Neural cell (in vitro differentiated cells): ENCODE results near the gene RARG. TPM values are rescaled to one million over a fixed set of nuclear protein-coding genes. Genes with fewer than 3 reads are reported as not detected.

ENCODE experiments used
- H2AFZ ChIP-seq: fragments of 200-600, 300-800 bp; sonication (generic), shearing (Covaris generic); 2 replicates; pipeline ENCODE4 v1.6.0; 2014; ENCODE audit warnings: low read depth, mild to moderate bottlenecking, antibody characterized with exemption, low read length, moderate library complexity
- H3F3A ChIP-seq: fragments of 200-600 bp; shearing (Covaris generic); 2 replicates; pipeline ENCODE4 v1.6.1; 2016; ENCODE audit warnings: mild to moderate bottlenecking, moderate library complexity, mixed read lengths, antibody characterized with exemption, low read length; ENCODE audit not compliant: insufficient read depth, poor library complexity, severe bottlenecking
- H3K27ac ChIP-seq: fragments of 200-600, 300-800 bp; sonication (generic), shearing (Covaris generic); 2 replicates; pipeline ENCODE4 v1.5.1; 2014; ENCODE audit warnings: mild to moderate bottlenecking, low read length, moderate library complexity
- H3K27me3 ChIP-seq: fragments of 300-800, 200-600 bp; sonication (generic), shearing (Covaris generic); 2 replicates; pipeline ENCODE4 v1.6.0; 2014; ENCODE audit warnings: mild to moderate bottlenecking, low read depth, low read length, moderate library complexity; ENCODE audit not compliant: insufficient read depth
- H3K36me3 ChIP-seq: fragments of 300-800, 200-600 bp; sonication (generic), shearing (Covaris generic); 2 replicates; pipeline ENCODE4 v1.5.1; 2014; ENCODE audit warnings: mild to moderate bottlenecking, antibody characterized with exemption, low read length, moderate library complexity; ENCODE audit not compliant: insufficient read depth
- H3K4me2 ChIP-seq: fragments of 300-800, 200-600 bp; sonication (generic), shearing (Covaris generic); 2 replicates; pipeline ENCODE4 v1.6.0; 2014; ENCODE audit warnings: mild to moderate bottlenecking, low read length
- H3K4me3 ChIP-seq: fragments of 300-800, 200-600 bp; sonication (generic), shearing (Covaris generic); 2 replicates; pipeline ENCODE4 v1.5.1; 2014; ENCODE audit warnings: mild to moderate bottlenecking, low read length, moderate library complexity
- H3K79me2 ChIP-seq: fragments of 200-600 bp; shearing (Covaris generic); replicated peaks from 2 replicates; pipeline ENCODE4 v1.6.0; 2014; ENCODE audit warnings: mild to moderate bottlenecking, low read length, moderate library complexity; ENCODE audit not compliant: insufficient read depth
- H3K9ac ChIP-seq: fragments of 300-800, 200-600 bp; sonication (generic), shearing (Covaris generic); 2 replicates; pipeline ENCODE4 v1.6.1; 2016; ENCODE audit warnings: mild to moderate bottlenecking, low read length, mixed read lengths
- H3K9me2 ChIP-seq: fragments of 200-600 bp; shearing (Covaris generic); 2 replicates; pipeline ENCODE4 v1.6.1; 2016; ENCODE audit warnings: mild to moderate bottlenecking, low read length, mixed read lengths; ENCODE audit not compliant: insufficient read depth
- H3K9me3 ChIP-seq: fragments of 200-600, 300-800 bp; sonication (generic), shearing (Covaris generic); 2 replicates; pipeline ENCODE4 v1.6.1; 2016; ENCODE audit warnings: mild to moderate bottlenecking, mixed run types, low read length, moderate library complexity, mixed read lengths
- H4K20me1 ChIP-seq: fragments of 200-600 bp; shearing (Covaris generic); 2 replicates; pipeline ENCODE4 v1.6.1; 2016; ENCODE audit warnings: mild to moderate bottlenecking, mixed run types; ENCODE audit not compliant: insufficient read depth
- CTCF ChIP-seq: fragments of 450-650 bp; IDR thresholded peaks from 2 replicates; pipeline ENCODE4 v1.5.1; 2014; ENCODE audit warnings: antibody characterized with exemption, mild to moderate bottlenecking, moderate library complexity; ENCODE audit not compliant: poor library complexity, severe bottlenecking
- EP300 ChIP-seq: fragments of 450-650 bp; conservative IDR thresholded peaks from 2 replicates; pipeline ENCODE4 v1.6.1; 2014; ENCODE audit warnings: antibody characterized with exemption, mild to moderate bottlenecking, moderate library complexity; ENCODE audit not compliant: poor library complexity, severe bottlenecking
- EZH2 ChIP-seq: fragments of 200-600, 300-800 bp; shearing (Covaris generic), sonication (generic); IDR thresholded peaks from 2 replicates; pipeline ENCODE4 v1.6.1; 2014; ENCODE audit warnings: antibody characterized with exemption, low read length, borderline replicate concordance, mild to moderate bottlenecking; ENCODE audit not compliant: insufficient read depth, poor library complexity, severe bottlenecking
- MXI1 ChIP-seq: fragments of 450-650 bp; conservative IDR thresholded peaks from 2 replicates; pipeline ENCODE4 v1.6.1; 2014; ENCODE audit warnings: antibody characterized with exemption, mild to moderate bottlenecking; ENCODE audit not compliant: poor library complexity, severe bottlenecking
- POLR2AphosphoS5 ChIP-seq: IDR thresholded peaks from 2 replicates; pipeline ENCODE4 v1.6.1; 2012
- RAD21 ChIP-seq: fragments of 450-650 bp; conservative IDR thresholded peaks from 2 replicates; pipeline ENCODE4 v1.6.1; 2014; ENCODE audit warnings: antibody characterized with exemption, mild to moderate bottlenecking, moderate library complexity
- REST ChIP-seq: IDR thresholded peaks from 2 replicates; pipeline ENCODE4 v1.6.1; 2012; ENCODE audit warnings: borderline replicate concordance
- SMC3 ChIP-seq: fragments of 450-650 bp; conservative IDR thresholded peaks from 2 replicates; pipeline ENCODE4 v1.6.1; 2014; ENCODE audit warnings: antibody characterized with exemption, mild to moderate bottlenecking, moderate library complexity; ENCODE audit not compliant: poor library complexity
- TAF1 ChIP-seq: IDR thresholded peaks from 2 replicates; pipeline ENCODE4 v1.6.1; 2012; ENCODE audit warnings: low read depth
- polyA plus RNA-seq: library from polyadenylated mRNA; depleted of rRNA; stranded (reverse); fragments of >200 nt; gene quantifications from 2 replicates; pipeline ENCODE4 v1.2.3, GENCODE V29; 2014

The RARG gene
- polyA plus RNA-seq, 1 donor from 2014 or later, result 0.61 TPM

- Histone ChIP-seq H3K9me3 (no peaks in the 10 kb centered on the region), H2AFZ (no peak overlapping the region), H3F3A (no peaks in the 10 kb centered on the region), H3K79me2 (no peaks in the 10 kb centered on the region), H3K4me3 (no peak overlapping the region), H3K27ac (no peak overlapping the region), H3K36me3 (no peaks in the 10 kb centered on the region), H3K27me3 (no peaks in the 10 kb centered on the region), H4K20me1 (no peaks in the 10 kb centered on the region), H3K9ac (no peak overlapping the region), H3K9me2 (no peaks in the 10 kb centered on the region), H3K4me2 (no peak overlapping the region)
- no peak for TF ChIP-seq EP300
- TF ChIP-seq REST, result no peak
- TF ChIP-seq MXI1, result no peak
- no peak for TF ChIP-seq CTCF
- no peak for TF ChIP-seq EZH2
Measured at GRCh38 chr12:53245286-53245685, 13.3 kb upstream of the RARG start.

GRCh38 chr12:53244337-53244736, 12.3 kb upstream of the RARG start:
- H3K4me2 ChIP-seq, result no peak overlapping the region
- no peaks in the 10 kb centered on the region for H3K36me3 ChIP-seq
- H3K9me3 ChIP-seq, result no peaks in the 10 kb centered on the region
- H3K9me2 ChIP-seq, result no peaks in the 10 kb centered on the region
- H3K79me2 ChIP-seq, result no peaks in the 10 kb centered on the region
- no peaks in the 10 kb centered on the region for H4K20me1 ChIP-seq
- no peak overlapping the region for H3K27ac ChIP-seq
- no peaks in the 10 kb centered on the region for H3K27me3 ChIP-seq
- no peak overlapping the region for H3K4me3 ChIP-seq
- no peak overlapping the region for H3K9ac ChIP-seq
- TF ChIP-seq RAD21 (no peak), EP300 (no peak), EZH2 (no peak), POLR2AphosphoS5 (no peak), SMC3 (no peak), MXI1 (no peak), TAF1 (no peak), REST (no peak), CTCF (no peak)
- no peaks in the 10 kb centered on the region for H3F3A ChIP-seq
- no peak overlapping the region for H2AFZ ChIP-seq
